Loucy (cell line): ENCODE results near the gene VPS13D.

Source experiments
- CTCF ChIP-seq: fragments of 200-600 bp; sonication (generic); conservative IDR thresholded peaks from 2 replicates; pipeline ENCODE4 v1.5.1; 2014; ENCODE audit warnings: mild to moderate bottlenecking, antibody characterized with exemption, low read length
- EZH2phosphoT487 ChIP-seq: fragments of 200-600 bp; IDR thresholded peaks from 2 replicates; pipeline ENCODE4 v1.6.1; 2018; ENCODE audit warnings: antibody characterized with exemption, mild to moderate bottlenecking, moderate library complexity, borderline replicate concordance

GRCh38 chr1:12552951-12553921, 323.4 kb downstream of the VPS13D start:
- TF ChIP-seq CTCF: no peak
- no peak for TF ChIP-seq EZH2phosphoT487
